ENCODE measurements around the gene SLC6A9. TPM values are rescaled to one million over a fixed set of nuclear protein-coding genes. Genes with fewer than 3 reads are reported as not detected.

The SLC6A9 gene
- total RNA-seq, 4 donors from 2014 or later, result 59.2 to 95.4 (median 84.5) TPM

DNA sequence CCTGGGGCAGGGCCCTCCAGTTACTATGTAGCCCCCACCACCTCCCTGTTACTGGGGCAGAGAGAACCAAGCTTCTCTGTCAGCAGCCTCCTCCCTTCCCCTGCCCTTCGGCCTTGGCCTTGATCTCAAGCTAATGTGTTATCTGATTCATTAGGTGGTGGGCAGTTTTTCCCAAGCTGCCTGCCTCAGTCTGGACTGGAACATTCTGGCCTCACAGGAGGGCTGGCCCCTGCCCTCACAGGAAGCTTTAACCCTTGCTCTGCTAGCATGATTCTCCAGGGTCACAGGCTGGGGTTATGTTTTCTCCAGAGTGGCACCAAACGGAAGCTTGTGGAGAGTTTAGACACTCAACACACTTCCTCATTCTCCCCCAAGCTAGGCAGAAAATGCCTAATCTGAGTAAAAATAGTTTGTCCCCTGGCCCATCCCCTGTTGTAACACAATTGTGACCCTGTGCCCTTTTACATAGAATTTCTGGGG, 37.2 kb upstream of the SLC6A9 start:
- H3K4me1 ChIP-seq, result no peaks in the 10 kb centered on the region
- H3K27me3 ChIP-seq, result peaks cover 6% of the 10 kb centered on the region
- WGBS, result 61% methylated on average over 2 of the region's 2 CpGs
- no peak overlapping the region for H3K4me3 ChIP-seq
- H3K27ac ChIP-seq, result no peak overlapping the region
- no peaks in the 10 kb centered on the region for H3K9me3 ChIP-seq
- no peak for DNase-seq (ENCODE audit: low spot score in 2 of 2)
- H3K36me3 ChIP-seq, result no peaks in the 10 kb centered on the region
- no peak for TF ChIP-seq EP300 (IDR thresholded peaks at IDR 0.05)
- no peak for TF ChIP-seq POLR2AphosphoS5 (IDR thresholded peaks at IDR 0.05)
- TF ChIP-seq POLR2A (IDR thresholded peaks at IDR 0.05), result no peak
- TF ChIP-seq, protein P1, sequence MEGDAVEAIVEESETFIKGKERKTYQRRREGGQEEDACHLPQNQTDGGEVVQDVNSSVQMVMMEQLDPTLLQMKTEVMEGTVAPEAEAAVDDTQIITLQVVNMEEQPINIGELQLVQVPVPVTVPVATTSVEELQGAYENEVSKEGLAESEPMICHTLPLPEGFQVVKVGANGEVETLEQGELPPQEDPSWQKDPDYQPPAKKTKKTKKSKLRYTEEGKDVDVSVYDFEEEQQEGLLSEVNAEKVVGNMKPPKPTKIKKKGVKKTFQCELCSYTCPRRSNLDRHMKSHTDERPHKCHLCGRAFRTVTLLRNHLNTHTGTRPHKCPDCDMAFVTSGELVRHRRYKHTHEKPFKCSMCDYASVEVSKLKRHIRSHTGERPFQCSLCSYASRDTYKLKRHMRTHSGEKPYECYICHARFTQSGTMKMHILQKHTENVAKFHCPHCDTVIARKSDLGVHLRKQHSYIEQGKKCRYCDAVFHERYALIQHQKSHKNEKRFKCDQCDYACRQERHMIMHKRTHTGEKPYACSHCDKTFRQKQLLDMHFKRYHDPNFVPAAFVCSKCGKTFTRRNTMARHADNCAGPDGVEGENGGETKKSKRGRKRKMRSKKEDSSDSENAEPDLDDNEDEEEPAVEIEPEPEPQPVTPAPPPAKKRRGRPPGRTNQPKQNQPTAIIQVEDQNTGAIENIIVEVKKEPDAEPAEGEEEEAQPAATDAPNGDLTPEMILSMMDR (IDR thresholded peaks at IDR 0.05), result no peak

DNA sequence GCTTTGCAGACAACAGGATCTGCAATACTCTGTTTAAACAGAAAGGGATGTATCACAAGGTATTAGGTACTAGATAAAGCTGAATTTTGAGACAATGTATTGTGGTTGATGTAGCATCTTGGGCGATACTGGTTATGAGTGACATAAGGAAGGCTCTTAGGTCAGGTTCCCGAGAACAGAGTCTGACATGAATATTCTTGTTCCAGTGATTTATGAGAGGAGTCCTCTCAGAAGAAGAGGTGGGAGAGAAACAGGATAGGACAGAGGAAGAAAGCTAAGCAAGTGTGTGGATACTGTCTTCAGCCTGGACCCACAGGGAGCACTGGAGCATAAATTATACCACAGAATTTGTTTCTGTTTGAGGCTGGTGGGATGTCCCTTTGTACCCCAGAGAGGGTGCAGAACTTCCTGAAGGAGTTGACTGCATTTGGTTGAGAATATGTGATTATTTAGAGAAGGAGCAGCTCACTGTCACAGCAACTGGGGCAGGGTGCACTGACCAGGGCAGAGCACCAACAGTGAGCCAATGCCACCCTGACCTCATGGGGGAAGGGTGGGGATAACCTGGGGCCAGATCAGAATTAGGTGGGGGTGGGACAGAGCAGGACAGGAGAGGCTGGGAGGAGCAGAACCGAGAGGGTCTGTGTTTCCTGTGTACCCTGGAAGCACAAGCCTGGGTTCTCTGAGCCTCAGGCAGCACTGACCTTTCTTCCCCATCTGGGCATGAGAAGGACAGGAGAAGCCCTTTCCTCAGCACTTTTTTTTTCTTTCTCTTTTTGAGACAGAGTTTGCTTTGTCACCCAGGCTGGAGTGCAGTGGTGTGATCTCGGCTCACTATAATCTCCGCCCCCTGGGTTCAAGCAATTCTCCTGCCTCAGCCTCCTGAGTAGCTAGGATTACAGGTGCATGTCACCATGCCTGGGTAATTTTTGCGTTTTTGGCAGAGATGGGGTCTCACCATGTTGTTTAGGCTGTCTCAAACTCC, 36.3 kb upstream of the SLC6A9 start:
- TF ChIP-seq POLR2AphosphoS5 (IDR thresholded peaks at IDR 0.05), result no peak
- TF ChIP-seq EP300 (IDR thresholded peaks at IDR 0.05), result no peak
- no peak for TF ChIP-seq POLR2A (IDR thresholded peaks at IDR 0.05)
- TF ChIP-seq, protein P1 (IDR thresholded peaks at IDR 0.05), result no peak
- Histone ChIP-seq H3K27me3 (peaks cover 6% of the 10 kb centered on the region), H3K4me3 (no peak overlapping the region), H3K9me3 (no peaks in the 10 kb centered on the region), H3K36me3 (no peaks in the 10 kb centered on the region), H3K27ac (no peak overlapping the region), H3K4me1 (no peaks in the 10 kb centered on the region)
- DNase-seq (ENCODE audit: low spot score in 2 of 2), result no peak
- WGBS, result 48% methylated on average over 6 of the region's 6 CpGs

- TF ChIP-seq EP300 (IDR thresholded peaks at IDR 0.05) (no peak), POLR2AphosphoS5 (IDR thresholded peaks at IDR 0.05) (no peak), POLR2A (IDR thresholded peaks at IDR 0.05) (no peak)
- TF ChIP-seq, protein P1 (IDR thresholded peaks at IDR 0.05), result no peak
- Histone ChIP-seq H3K4me3 (no peak overlapping the region), H3K9me3 (no peaks in the 10 kb centered on the region), H3K27me3 (no peaks in the 10 kb centered on the region), H3K4me1 (peaks cover 4% of the 10 kb centered on the region), H3K27ac (no peak overlapping the region), H3K36me3 (no peaks in the 10 kb centered on the region)
- 80% methylated on average over 5 of the region's 5 CpGs for WGBS
- DNase-seq (ENCODE audit: low spot score in 2 of 2), result no peak
Observed at GRCh38 chr1:44062656-44063179, 31.5 kb upstream of the SLC6A9 start.

DNA sequence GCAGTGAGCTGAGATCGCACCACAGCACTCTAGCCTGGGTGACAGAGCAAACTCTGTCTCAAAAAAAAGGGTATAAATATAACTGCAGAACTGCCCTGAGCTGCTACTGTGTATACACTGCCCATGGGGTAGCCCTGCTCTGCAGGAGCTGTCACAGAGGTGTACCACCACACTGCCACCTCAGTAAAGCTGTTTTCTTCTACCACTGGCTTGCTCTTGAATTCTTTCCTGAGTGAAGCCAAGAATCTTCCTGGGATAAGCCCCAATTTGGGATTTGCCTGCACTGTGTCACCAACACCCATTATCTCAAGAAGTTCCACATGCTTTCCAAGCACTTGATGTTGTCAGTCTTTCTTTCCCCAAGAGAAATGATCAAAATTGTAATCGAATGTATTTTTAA, 30.6 kb upstream of the SLC6A9 start:
- Histone ChIP-seq H3K4me3 (no peak overlapping the region), H3K4me1 (peaks cover 4% of the 10 kb centered on the region), H3K9me3 (no peaks in the 10 kb centered on the region), H3K36me3 (no peaks in the 10 kb centered on the region), H3K27me3 (no peaks in the 10 kb centered on the region), H3K27ac (no peak overlapping the region)
- TF ChIP-seq, protein P1 (IDR thresholded peaks at IDR 0.05), result no peak
- no peak for TF ChIP-seq EP300 (IDR thresholded peaks at IDR 0.05)
- no peak for TF ChIP-seq POLR2AphosphoS5 (IDR thresholded peaks at IDR 0.05)
- TF ChIP-seq POLR2A (IDR thresholded peaks at IDR 0.05), result no peak
- WGBS, result 88% methylated on average over 2 of the region's 2 CpGs
- no peak for DNase-seq (ENCODE audit: low spot score in 2 of 2)

- no peak overlapping the region for H3K4me3 ChIP-seq
- no peaks in the 10 kb centered on the region for H3K9me3 ChIP-seq
- TF ChIP-seq, protein P1 (IDR thresholded peaks at IDR 0.05), result no peak
- TF ChIP-seq POLR2A (IDR thresholded peaks at IDR 0.05) (no peak), POLR2AphosphoS5 (IDR thresholded peaks at IDR 0.05) (no peak), EP300 (IDR thresholded peaks at IDR 0.05) (no peak)
- H3K27me3 ChIP-seq, result no peaks in the 10 kb centered on the region
- no peak overlapping the region for H3K27ac ChIP-seq
- WGBS, result 62% methylated on average over 4 of the region's 4 CpGs
- peaks cover 4% of the 10 kb centered on the region for H3K4me1 ChIP-seq
- no peaks in the 10 kb centered on the region for H3K36me3 ChIP-seq
- no peak for DNase-seq (ENCODE audit: low spot score in 2 of 2)
Observed at GRCh38 chr1:44060830-44061267, 29.6 kb upstream of the SLC6A9 start.

All from suprapubic skin (tissue), 4 donors.